Loucy (cell line): ENCODE results near the gene CLSTN3.

Experiments
- H2AFZ ChIP-seq: fragments of 200-600 bp; sonication (generic); 2 replicates; pipeline ENCODE4 v1.6.0; 2016; ENCODE audit warnings: antibody characterized with exemption, mild to moderate bottlenecking, low read length, moderate library complexity
- H3F3A ChIP-seq: fragments of 200-600 bp; 2 replicates; pipeline ENCODE4 v1.6.0; 2016; ENCODE audit warnings: antibody characterized with exemption, low read depth, mild to moderate bottlenecking
- H3K27me3 ChIP-seq: fragments of 200-600 bp; sonication (generic); 2 replicates; pipeline ENCODE4 v1.6.1; 2014; ENCODE audit warnings: low read length, mild to moderate bottlenecking; ENCODE audit not compliant: insufficient read depth, poor library complexity, severe bottlenecking
- H3K36me3 ChIP-seq: fragments of 200-600 bp; sonication (generic); 2 replicates; pipeline ENCODE4 v1.6.1; 2016; ENCODE audit warnings: low read length; ENCODE audit not compliant: insufficient read depth
- H3K4me1 ChIP-seq: fragments of 200-600 bp; sonication (generic); 2 replicates; pipeline ENCODE4 v1.5.1; 2014; ENCODE audit warnings: low read length, mild to moderate bottlenecking; ENCODE audit not compliant: insufficient read depth, poor library complexity, severe bottlenecking
- H3K4me2 ChIP-seq: fragments of 200-600 bp; sonication (generic); 2 replicates; pipeline ENCODE4 v1.6.0; 2014; ENCODE audit warnings: antibody characterized with exemption, low read length, low read depth, mild to moderate bottlenecking; ENCODE audit not compliant: poor library complexity, severe bottlenecking
- H3K4me3 ChIP-seq: fragments of 200-600 bp; sonication (generic); 2 replicates; pipeline ENCODE4 v1.5.1; 2014; ENCODE audit warnings: low read length, mild to moderate bottlenecking, mixed read lengths; ENCODE audit not compliant: poor library complexity, severe bottlenecking
- H3K79me2 ChIP-seq: fragments of 200-600 bp; sonication (generic); 2 replicates; pipeline ENCODE4 v1.6.1; 2014; ENCODE audit warnings: low read length; ENCODE audit not compliant: insufficient read depth
- H3K9ac ChIP-seq: fragments of 200-600 bp; sonication (generic); 2 replicates; pipeline ENCODE4 v1.6.0; 2014; ENCODE audit warnings: mild to moderate bottlenecking, low read depth, low read length, moderate library complexity; ENCODE audit not compliant: poor library complexity, severe bottlenecking
- H3K9me2 ChIP-seq: fragments of 200-600 bp; sonication (generic); replicated peaks from 2 replicates; pipeline ENCODE4 v1.6.1; 2016; ENCODE audit warnings: low read depth, low read length, mixed read lengths
- H3K9me3 ChIP-seq: fragments of 200-600 bp; sonication (generic); 2 replicates; pipeline ENCODE4 v1.6.1; 2014; ENCODE audit warnings: mild to moderate bottlenecking, antibody characterized with exemption, low read length, low read depth; ENCODE audit not compliant: insufficient read depth
- H4K20me1 ChIP-seq: fragments of 200-600 bp; sonication (generic); 2 replicates; pipeline ENCODE4 v1.6.0; 2014; ENCODE audit warnings: antibody characterized with exemption, low read length, mild to moderate bottlenecking; ENCODE audit not compliant: insufficient read depth, poor library complexity, severe bottlenecking
- EZH2phosphoT487 ChIP-seq: fragments of 200-600 bp; IDR thresholded peaks from 2 replicates; pipeline ENCODE4 v1.6.1; 2018; ENCODE audit warnings: antibody characterized with exemption, mild to moderate bottlenecking, moderate library complexity, borderline replicate concordance
- TF ChIP-seq, protein P1 (sequence below): fragments of 200-600 bp; sonication (generic); conservative IDR thresholded peaks from 2 replicates; pipeline ENCODE4 v1.5.1; 2014; ENCODE audit warnings: mild to moderate bottlenecking, antibody characterized with exemption, low read length

The CLSTN3 gene

DNA sequence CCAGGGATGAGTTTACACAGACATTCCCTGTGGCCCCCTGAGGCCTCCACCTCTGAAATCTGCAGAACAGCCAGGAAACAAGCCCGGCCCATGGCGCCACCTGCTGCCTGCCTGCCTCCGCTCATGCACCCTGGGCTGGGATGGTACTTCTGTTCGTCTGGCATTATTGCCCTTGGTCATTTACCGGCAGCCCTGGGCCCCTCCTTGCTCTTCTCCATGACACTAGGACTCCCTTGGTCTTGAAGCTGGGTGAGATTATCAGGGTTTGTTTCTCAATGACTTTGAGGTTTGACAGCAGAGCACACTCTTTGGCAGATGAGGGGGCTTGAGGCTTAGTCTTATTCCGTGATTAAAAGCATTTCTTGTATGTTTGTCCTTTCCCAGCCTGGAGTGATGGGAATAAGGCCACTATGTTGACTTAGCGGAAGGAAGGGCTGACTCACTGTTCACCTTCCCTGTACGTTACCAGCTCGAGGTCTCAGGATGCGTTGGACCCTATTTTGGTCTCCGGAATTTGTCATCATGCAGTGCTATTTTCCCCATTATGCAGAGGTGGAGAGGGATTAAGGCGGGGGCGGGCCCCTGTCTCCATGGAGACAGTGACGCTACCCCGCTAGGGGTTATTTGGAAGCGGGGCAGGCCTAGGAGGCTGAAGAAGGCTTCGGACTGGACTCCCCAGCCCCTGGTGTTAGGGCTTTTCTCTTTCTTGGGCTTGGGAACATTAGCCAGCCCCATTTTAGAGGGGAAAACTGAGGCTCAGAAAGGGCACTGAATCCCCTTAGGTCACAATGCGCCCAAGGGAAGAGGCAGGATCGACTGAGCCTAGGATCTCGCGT, 58.6 kb downstream of the CLSTN3 start:
- Histone ChIP-seq H3K36me3 (no peaks in the 10 kb centered on the region), H3K4me2 (peak overlapping the region; percentile 97), H3K9ac (peak overlapping the region; percentile 81), H4K20me1 (peaks cover under 1% of the 10 kb centered on the region), H3K4me1 (peaks cover 66% of the 10 kb centered on the region), H3K9me2 (no peaks in the 10 kb centered on the region), H3K27me3 (no peaks in the 10 kb centered on the region), H3K79me2 (peaks cover 39% of the 10 kb centered on the region; the same call in 1 of the 2 replicates), H3F3A (peaks cover 5% of the 10 kb centered on the region; the same call in 1 of the 2 replicates), H3K4me3 (peak overlapping the region; percentile 79), H3K9me3 (no peaks in the 10 kb centered on the region), H2AFZ (peak overlapping the region; percentile 97)
- TF ChIP-seq EZH2phosphoT487, result no peak
- TF ChIP-seq, protein P1, sequence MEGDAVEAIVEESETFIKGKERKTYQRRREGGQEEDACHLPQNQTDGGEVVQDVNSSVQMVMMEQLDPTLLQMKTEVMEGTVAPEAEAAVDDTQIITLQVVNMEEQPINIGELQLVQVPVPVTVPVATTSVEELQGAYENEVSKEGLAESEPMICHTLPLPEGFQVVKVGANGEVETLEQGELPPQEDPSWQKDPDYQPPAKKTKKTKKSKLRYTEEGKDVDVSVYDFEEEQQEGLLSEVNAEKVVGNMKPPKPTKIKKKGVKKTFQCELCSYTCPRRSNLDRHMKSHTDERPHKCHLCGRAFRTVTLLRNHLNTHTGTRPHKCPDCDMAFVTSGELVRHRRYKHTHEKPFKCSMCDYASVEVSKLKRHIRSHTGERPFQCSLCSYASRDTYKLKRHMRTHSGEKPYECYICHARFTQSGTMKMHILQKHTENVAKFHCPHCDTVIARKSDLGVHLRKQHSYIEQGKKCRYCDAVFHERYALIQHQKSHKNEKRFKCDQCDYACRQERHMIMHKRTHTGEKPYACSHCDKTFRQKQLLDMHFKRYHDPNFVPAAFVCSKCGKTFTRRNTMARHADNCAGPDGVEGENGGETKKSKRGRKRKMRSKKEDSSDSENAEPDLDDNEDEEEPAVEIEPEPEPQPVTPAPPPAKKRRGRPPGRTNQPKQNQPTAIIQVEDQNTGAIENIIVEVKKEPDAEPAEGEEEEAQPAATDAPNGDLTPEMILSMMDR, result peak; percentile 94

- Histone ChIP-seq H4K20me1 (peaks cover 5% of the 10 kb centered on the region), H3K27me3 (no peaks in the 10 kb centered on the region), H3K9me3 (no peaks in the 10 kb centered on the region), H3K9ac (peak within 1 kb of the TSS; percentile 81), H3K4me3 (peak within 1 kb of the TSS; percentile 79), H3K79me2 (peaks cover 39% of the 10 kb centered on the region; the same call in 1 of the 2 replicates), H3K36me3 (no peaks in the 10 kb centered on the region), H3K4me2 (peak within 1 kb of the TSS; percentile 97), H3K4me1 (peaks cover 75% of the 10 kb centered on the region), H3F3A (peaks cover 6% of the 10 kb centered on the region; the same call in 1 of the 2 replicates), H3K9me2 (no peaks in the 10 kb centered on the region), H2AFZ (peak within 1 kb of the TSS; percentile 97)
- no peak for TF ChIP-seq EZH2phosphoT487
- TF ChIP-seq, protein P1, result no peak
These were observed 59.5 kb downstream of the CLSTN3 start, which contains the start of gene PEX5 for GRCh38 chr12:7189398-7190267. PEX5 (plus strand) TSS chr12:7189686; CDS start chr12:7190378, 692 bp downstream.

GRCh38 chr12:7190268-7191055, 60.3 kb downstream of the CLSTN3 start:
- H2AFZ ChIP-seq, result peak overlapping the region; percentile 73

More at GRCh38 chr12:7190268-7191055, 60.3 kb downstream of the CLSTN3 start:
- no peaks in the 10 kb centered on the region for H3K27me3 ChIP-seq
- H3K36me3 ChIP-seq, result no peaks in the 10 kb centered on the region
- peaks cover 39% of the 10 kb centered on the region; the same call in 1 of the 2 replicates for H3K79me2 ChIP-seq
- H3F3A ChIP-seq, result peaks cover 6% of the 10 kb centered on the region; the same call in 1 of the 2 replicates
- TF ChIP-seq, protein P1, result no peak
- no peak for TF ChIP-seq EZH2phosphoT487
- no peaks in the 10 kb centered on the region for H3K9me2 ChIP-seq
- H3K9me3 ChIP-seq, result no peaks in the 10 kb centered on the region
- peaks cover 78% of the 10 kb centered on the region for H3K4me1 ChIP-seq
- H4K20me1 ChIP-seq, result peaks cover 5% of the 10 kb centered on the region
- peak overlapping the region; percentile 81 for H3K9ac ChIP-seq
- peak overlapping the region; percentile 81 for H3K4me2 ChIP-seq
- H3K4me3 ChIP-seq, result peak overlapping the region; percentile 79
